Prostate gland (tissue), 2 donors: Measurements from ENCODE around the gene SLC25A29. TPM values are rescaled to one million over a fixed set of nuclear protein-coding genes. Genes with fewer than 3 reads are reported as not detected.

Source experiments
- DNase-seq: peaks from one replicate; pipeline ENCODE4 v3.0.0-alpha.2; 2019; ENCODE audit warnings: low spot score
- H3K27ac ChIP-seq, 2 donors: fragments of 200-600 bp; sonication (generic); 2 replicates each; pipeline ENCODE4 v1.5.1; 2017 to 2019
- H3K27me3 ChIP-seq: fragments of 200-600 bp; sonication (generic); replicated peaks from 2 replicates; pipeline ENCODE4 v1.5.1; 2019; ENCODE audit not compliant: insufficient read depth
- H3K36me3 ChIP-seq, 2 donors: fragments of 200-600 bp; sonication (generic); 1 replicate in 1 of 2; 2 replicates in 1 of 2; pipeline versions ENCODE4 v1.5.1 to v1.8.1; 2017 to 2019
- H3K4me1 ChIP-seq: fragments of 200-600 bp; sonication (generic); replicated peaks from 2 replicates; pipeline ENCODE4 v1.5.1; 2019
- H3K4me3 ChIP-seq, 2 donors: fragments of 200-600 bp; sonication (generic); 2 replicates each; pipeline ENCODE4 v1.5.1; 2017 to 2019
- H3K9me3 ChIP-seq: fragments of 200-600 bp; sonication (generic); 2 replicates; pipeline ENCODE4 v1.5.1; 2017
- POLR2A ChIP-seq: fragments of 450-650 bp; IDR thresholded peaks from one replicate; pipeline ENCODE4 v1.6.1; 2016; ENCODE audit warnings: antibody characterized with exemption, mild to moderate bottlenecking
- POLR2AphosphoS5 ChIP-seq: sonication (generic); formaldehyde crosslinking; IDR thresholded peaks from one replicate; pipeline ENCODE4 v1.6.1; 2017; ENCODE audit warnings: antibody characterized with exemption
- WGBS: methylation state at CpG from one replicate; pipeline ENCODE4 v1.1.5; 2018; 5-methylcytosine and 5-hydroxymethylcytosine counted together
- intact Hi-C: fragments of 100-400 bp; cut with DNase I; formaldehyde crosslinking; loops from one replicate; pipeline ENCODE4 v1.14.2; 2022
- total RNA-seq, 2 donors: library from RNA; depleted of rRNA; stranded (reverse); fragments of >200 nt; gene quantifications; one replicate each; pipeline ENCODE4 v1.1.0, GENCODE V29; 2016
- TF ChIP-seq, protein P1 (sequence below), 4 experiments: fragments of 200-600 bp in 2 of 4; fragments of 450-650 bp in 2 of 4; sonication (generic) in 2 of 4; IDR thresholded peaks; 1 replicate in 3 of 4; 2 replicates in 1 of 4; pipeline ENCODE4 v1.5.1; 2016 to 2019; ENCODE audit warnings: antibody characterized with exemption in 4 of 4, mild to moderate bottlenecking in 2 of 4, moderate library complexity in 2 of 4

Gene SLC25A29
- total RNA-seq, 2 donors from 2014 or later, result 147 to 169 TPM

DNA sequence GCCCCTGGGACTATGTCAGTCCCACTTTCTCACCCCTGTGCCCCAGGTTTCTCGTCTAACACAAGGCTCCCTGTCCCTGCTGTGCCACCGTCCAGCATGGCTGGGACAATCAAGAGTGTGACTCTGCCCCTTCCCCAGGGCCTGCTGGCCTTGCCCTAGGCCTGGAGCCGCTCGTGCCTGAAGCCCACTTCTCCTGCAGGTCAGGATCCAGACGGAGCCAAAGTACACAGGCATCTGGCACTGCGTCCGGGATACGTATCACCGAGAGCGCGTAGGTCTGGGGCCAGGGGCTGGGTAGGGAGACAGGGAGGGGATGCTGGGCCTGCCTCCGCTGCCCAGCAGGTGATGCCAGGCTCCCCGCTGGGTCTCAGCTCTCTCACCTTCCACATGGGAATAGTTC, 19.7 kb upstream of the SLC25A29 start:
- TF ChIP-seq POLR2A (no peak), POLR2AphosphoS5 (no peak)
- TF ChIP-seq, protein P1, sequence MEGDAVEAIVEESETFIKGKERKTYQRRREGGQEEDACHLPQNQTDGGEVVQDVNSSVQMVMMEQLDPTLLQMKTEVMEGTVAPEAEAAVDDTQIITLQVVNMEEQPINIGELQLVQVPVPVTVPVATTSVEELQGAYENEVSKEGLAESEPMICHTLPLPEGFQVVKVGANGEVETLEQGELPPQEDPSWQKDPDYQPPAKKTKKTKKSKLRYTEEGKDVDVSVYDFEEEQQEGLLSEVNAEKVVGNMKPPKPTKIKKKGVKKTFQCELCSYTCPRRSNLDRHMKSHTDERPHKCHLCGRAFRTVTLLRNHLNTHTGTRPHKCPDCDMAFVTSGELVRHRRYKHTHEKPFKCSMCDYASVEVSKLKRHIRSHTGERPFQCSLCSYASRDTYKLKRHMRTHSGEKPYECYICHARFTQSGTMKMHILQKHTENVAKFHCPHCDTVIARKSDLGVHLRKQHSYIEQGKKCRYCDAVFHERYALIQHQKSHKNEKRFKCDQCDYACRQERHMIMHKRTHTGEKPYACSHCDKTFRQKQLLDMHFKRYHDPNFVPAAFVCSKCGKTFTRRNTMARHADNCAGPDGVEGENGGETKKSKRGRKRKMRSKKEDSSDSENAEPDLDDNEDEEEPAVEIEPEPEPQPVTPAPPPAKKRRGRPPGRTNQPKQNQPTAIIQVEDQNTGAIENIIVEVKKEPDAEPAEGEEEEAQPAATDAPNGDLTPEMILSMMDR (IDR thresholded peaks at IDR 0.05), result no peak
- Histone ChIP-seq H3K4me3 (no peak overlapping the region), H3K36me3 (no peaks in the 10 kb centered on the region), H3K27me3 (no peaks in the 10 kb centered on the region), H3K27ac (no peak overlapping the region), H3K4me1 (no peaks in the 10 kb centered on the region), H3K9me3 (no peaks in the 10 kb centered on the region)
- DNase-seq, result no peak
- intact Hi-C loops, result no loop called here
- 65% methylated on average over 13 of the region's 13 CpGs for WGBS

DNA sequence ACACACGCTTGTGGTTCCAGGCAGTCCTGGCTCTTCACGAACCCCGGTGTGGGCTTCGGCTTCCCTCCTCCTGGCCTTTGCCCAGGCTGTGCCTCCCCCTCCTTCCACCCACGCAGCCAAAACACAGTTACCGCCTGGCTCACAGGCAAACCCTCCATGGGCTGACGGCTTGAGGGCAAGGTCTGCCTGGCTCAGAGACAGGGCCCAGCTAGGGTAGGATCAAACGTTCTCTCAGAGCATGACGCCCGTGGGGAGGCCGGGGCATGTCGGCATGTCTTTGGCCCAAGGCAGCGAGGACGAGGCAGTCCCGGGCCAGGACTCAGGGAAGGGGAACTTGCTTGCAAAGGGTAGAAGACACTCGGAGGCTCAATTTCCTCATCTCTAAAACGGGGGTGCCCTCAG, 19.0 kb upstream of the SLC25A29 start:
- TF ChIP-seq, protein P1 (IDR thresholded peaks at IDR 0.05), result no peak
- TF ChIP-seq POLR2AphosphoS5, result no peak
- intact Hi-C loops, result no loop called here
- 46% methylated on average over 17 of the region's 17 CpGs for WGBS
- Histone ChIP-seq H3K4me1 (no peaks in the 10 kb centered on the region), H3K9me3 (no peaks in the 10 kb centered on the region), H3K27ac (no peak overlapping the region), H3K27me3 (no peaks in the 10 kb centered on the region), H3K36me3 (no peaks in the 10 kb centered on the region), H3K4me3 (no peak overlapping the region)
- DNase-seq, result no peak

DNA sequence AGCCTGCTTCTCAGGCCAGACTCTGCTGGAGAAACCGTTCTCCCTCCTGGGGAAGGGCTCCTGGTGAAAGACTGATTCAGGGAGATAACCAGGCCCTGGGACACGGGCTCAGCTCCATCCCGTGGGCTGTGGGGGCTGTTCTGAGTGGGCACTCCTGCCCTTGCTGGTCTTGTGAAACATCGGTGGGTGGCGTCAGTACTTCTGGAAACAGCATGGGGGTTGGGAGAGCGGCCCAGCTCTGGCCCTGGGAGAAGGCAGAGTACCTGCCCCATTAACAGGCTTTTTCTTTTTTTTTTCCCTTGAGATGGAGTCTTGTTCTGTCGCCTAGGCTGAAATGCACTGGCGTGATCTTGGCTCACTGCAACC, 17.7 kb upstream of the SLC25A29 start:
- Histone ChIP-seq H3K9me3 (no peaks in the 10 kb centered on the region), H3K27me3 (no peaks in the 10 kb centered on the region), H3K27ac (no peak overlapping the region), H3K4me3 (no peak overlapping the region), H3K4me1 (no peaks in the 10 kb centered on the region), H3K36me3 (no peaks in the 10 kb centered on the region)
- DNase-seq, result no peak
- intact Hi-C loops, result no loop called here
- WGBS, result 86% methylated on average over 7 of the region's 8 CpGs
- TF ChIP-seq POLR2A (no peak), POLR2AphosphoS5 (no peak)
- TF ChIP-seq, protein P1 (IDR thresholded peaks at IDR 0.05), result no peak

DNA sequence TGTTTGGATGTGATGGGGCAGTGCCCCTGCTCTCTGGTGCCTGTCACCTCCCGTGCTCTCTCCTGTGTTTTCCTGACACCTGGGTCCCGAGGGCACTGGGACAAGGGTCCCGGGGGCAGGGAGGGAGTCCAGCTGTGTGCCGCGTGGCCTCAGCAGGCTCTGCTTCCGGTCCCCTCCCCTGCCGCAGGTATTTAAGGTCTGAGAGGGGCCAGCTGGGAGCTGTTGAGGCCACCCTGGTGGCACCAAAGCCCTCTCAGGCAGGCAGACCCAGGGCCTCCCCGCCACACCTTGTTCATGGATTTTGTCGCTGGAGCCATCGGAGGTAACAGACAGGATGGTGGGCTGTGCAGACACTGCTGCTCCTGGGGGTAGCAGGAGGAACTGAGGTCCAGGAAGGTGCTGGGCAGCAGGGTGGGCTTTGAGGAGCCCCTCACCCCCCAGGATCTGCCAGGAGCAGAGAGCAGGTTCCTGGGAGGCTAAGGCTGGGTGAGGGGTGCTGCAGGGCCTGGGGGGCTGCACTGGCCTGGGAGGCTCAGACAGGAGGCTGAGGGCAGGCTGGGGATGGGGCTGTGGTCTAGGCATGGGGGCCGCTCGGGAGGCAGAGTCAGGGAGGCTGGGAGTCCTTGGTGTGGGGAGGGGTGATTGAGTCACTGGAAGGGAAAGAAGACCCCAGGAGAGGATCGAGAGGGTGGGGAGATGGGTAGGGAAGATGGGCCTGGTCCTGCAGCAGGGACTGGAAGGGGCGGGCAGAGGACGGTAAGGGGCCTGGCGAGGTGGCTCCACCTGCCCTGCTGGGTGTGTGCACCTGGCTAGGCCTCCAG, 17.1 kb upstream of the SLC25A29 start, which contains the start of gene SLC25A47:
Gene SLC25A47 (plus strand): TSS at position 219 of the 821 bp plus-strand sequence. CDS start 76 bp downstream, at position 295.
- intact Hi-C loops, result no loop called here
- H3K9me3 ChIP-seq, result no peaks in the 10 kb centered on the region
- H3K4me1 ChIP-seq, result no peaks in the 10 kb centered on the region
- DNase-seq, result no peak
- no peaks in the 10 kb centered on the region for H3K27me3 ChIP-seq
- TF ChIP-seq, protein P1 (IDR thresholded peaks at IDR 0.05), result no peak
- TF ChIP-seq POLR2AphosphoS5 (no peak), POLR2A (no peak)
- WGBS, result 90% methylated on average over 16 of the region's 16 CpGs
- H3K36me3 ChIP-seq, result no peaks in the 10 kb centered on the region
- no peak within 1 kb of the TSS for H3K4me3 ChIP-seq
- no peak within 1 kb of the TSS for H3K27ac ChIP-seq
